Measurements from ENCODE around the gene TMEM247.
A peak's percentile ranks its signal among the peaks of the same experiment; 100 is the strongest.

TMEM247 gene

GRCh38 chr2:46495231-46496030 is 16.1 kb downstream of the TMEM247 start:
- TF ChIP-seq ZFX (IDR thresholded peaks at IDR 0.05) (no peak), CTCF (conservative IDR thresholded peaks at IDR 0.05) (no peak)
- H3K27ac ChIP-seq = no peak overlapping the region

GRCh38 chr2:46497766-46498165 is 18.4 kb downstream of the TMEM247 start:
- H3K27ac ChIP-seq = no peak overlapping the region
- no peak for TF ChIP-seq ZFX (IDR thresholded peaks at IDR 0.05)
- no peak for TF ChIP-seq CTCF (conservative IDR thresholded peaks at IDR 0.05)

- TF ChIP-seq CTCF (conservative IDR thresholded peaks at IDR 0.05) (no peak), ZFX (IDR thresholded peaks at IDR 0.05) (no peak)
- H3K27ac ChIP-seq = no peak overlapping the region
These were observed 19.3 kb downstream of the TMEM247 start for GRCh38 chr2:46498681-46499080.

- TF ChIP-seq ZFX (IDR thresholded peaks at IDR 0.05) (no peak), CTCF (conservative IDR thresholded peaks at IDR 0.05) (no peak)
- H3K27ac ChIP-seq = peak overlapping the region; percentile 51
These were observed 20.0 kb downstream of the TMEM247 start for GRCh38 chr2:46499392-46499785.

GRCh38 chr2:46500801-46501200 is 21.4 kb downstream of the TMEM247 start:
- H3K27ac ChIP-seq = no peak overlapping the region
- TF ChIP-seq ZFX (IDR thresholded peaks at IDR 0.05) (no peak), CTCF (conservative IDR thresholded peaks at IDR 0.05) (no peak)

GRCh38 chr2:46502291-46502885 is 23.0 kb downstream of the TMEM247 start:
- no peak for TF ChIP-seq ZFX (IDR thresholded peaks at IDR 0.05)
- no peak overlapping the region for H3K27ac ChIP-seq

GRCh38 chr2:46503686-46504085 is 24.3 kb downstream of the TMEM247 start:
- H3K27ac ChIP-seq = no peak overlapping the region
- TF ChIP-seq CTCF (conservative IDR thresholded peaks at IDR 0.05) = no peak
- TF ChIP-seq ZFX (IDR thresholded peaks at IDR 0.05) = no peak

All from C4-2B (cell line).